ENCODE data around the gene C11orf58.
A peak's percentile ranks its signal among the peaks of the same experiment; 100 is the strongest.

Gene C11orf58

DNA sequence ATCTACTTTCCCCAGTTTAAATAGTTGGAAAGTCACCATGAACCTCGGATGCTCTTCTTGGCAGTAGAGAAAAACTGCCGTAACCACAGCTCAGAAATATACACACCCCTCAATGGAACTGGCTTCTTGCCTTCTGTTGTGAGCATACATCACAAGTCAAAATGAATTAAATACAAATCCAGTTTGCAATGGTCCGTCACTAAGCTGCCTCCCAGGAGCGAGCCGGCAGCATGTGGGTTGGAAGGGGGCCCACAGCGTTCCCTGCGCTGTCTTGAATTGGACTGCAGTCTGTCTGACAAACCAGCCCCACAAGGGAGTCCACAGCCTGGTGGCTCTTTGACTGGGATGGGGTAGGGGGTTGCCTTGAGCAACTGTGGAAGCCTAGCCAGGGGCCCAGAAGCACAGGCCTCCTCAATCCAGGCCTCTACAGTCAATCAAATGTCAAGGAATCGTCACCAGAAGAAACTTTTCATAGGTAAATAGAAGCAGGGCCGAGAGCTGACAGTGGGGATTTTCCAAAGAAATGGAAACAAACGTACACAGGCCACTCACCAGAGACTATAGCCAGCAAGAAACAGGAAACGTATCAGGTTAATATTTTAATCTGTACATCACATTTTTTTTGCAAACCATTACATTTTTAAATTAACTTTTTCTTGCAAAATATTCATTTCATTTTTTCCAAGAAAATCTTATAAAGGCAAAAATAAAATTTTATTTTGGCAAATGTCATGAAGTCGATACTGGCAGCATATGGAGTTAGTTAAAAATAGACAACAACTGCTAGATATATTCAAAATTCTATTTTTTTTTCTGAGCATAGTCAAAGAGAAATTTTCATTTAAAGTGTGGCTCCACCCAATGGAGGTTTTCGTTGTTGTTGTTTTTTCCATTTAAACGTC, 38.5 kb downstream of the C11orf58 start:
- ATAC-seq (no peak), DNase-seq (no peak)
- no peak overlapping the region for H3K4me3 Mint-ChIP-seq
- H3K27ac Mint-ChIP-seq, result no peak overlapping the region
- H3K27me3 Mint-ChIP-seq, result no peaks in the 10 kb centered on the region
- H3K9me3 Mint-ChIP-seq, result no peaks in the 10 kb centered on the region
- H3K4me1 Mint-ChIP-seq, result no peaks in the 10 kb centered on the region

DNA sequence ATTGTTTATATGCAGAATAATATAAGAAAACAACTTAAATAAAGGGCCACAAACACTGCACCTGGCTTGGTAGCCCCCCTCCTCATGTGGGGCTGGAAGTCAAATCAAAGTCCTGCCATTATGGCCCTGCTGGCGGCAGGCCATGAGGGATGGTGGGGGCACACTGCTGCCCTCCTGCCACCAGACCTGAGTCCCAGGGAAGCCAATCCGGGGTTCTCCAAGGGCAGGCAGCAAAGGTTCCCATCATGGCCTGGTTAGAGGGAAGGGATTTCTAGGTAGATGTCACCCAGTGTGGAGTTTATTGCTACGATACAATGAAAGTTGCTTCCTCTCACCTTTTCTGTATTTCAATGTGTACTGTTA, 39.1 kb downstream of the C11orf58 start:
- H3K4me3 Mint-ChIP-seq, result no peak overlapping the region
- no peaks in the 10 kb centered on the region for H3K4me1 Mint-ChIP-seq
- no peak overlapping the region for H3K27ac Mint-ChIP-seq
- ATAC-seq (no peak), DNase-seq (no peak)
- no peaks in the 10 kb centered on the region for H3K9me3 Mint-ChIP-seq
- H3K27me3 Mint-ChIP-seq, result no peaks in the 10 kb centered on the region

- Mint-ChIP-seq H3K4me1 (no peaks in the 10 kb centered on the region), H3K27me3 (no peaks in the 10 kb centered on the region), H3K4me3 (no peak overlapping the region), H3K27ac (no peak overlapping the region), H3K9me3 (no peaks in the 10 kb centered on the region)
- no peak for DNase-seq
- ATAC-seq, result no peak
Observed at GRCh38 chr11:16778286-16778685, 39.8 kb downstream of the C11orf58 start.

DNA sequence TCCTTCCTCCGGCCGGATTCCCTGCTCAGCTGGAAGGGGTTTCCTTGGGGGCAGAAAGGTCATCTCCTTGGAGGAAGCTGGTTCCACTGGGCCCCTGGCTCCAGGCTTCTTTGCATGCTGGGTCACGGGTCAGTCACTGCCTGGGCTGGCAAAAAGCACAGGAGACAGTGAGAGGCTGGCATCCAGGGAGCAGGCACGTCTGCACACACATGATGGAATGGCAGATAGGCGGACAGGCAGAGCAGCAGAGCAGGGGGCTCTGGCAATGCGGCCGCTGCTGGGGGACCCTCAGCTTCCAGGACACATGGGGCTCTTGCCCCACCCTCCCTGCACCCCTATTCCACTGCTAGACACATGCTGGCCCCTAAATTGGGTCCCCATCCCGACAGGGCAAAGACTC, 40.4 kb downstream of the C11orf58 start:
- peak overlapping the region in 1 of 2 donors; percentile 75 for H3K27ac Mint-ChIP-seq
- no peak overlapping the region for H3K4me3 Mint-ChIP-seq
- ATAC-seq, result no peak
- H3K4me1 Mint-ChIP-seq, result no peaks in the 10 kb centered on the region
- no peaks in the 10 kb centered on the region for H3K9me3 Mint-ChIP-seq
- H3K27me3 Mint-ChIP-seq, result no peaks in the 10 kb centered on the region
- DNase-seq, result no peak

DNA sequence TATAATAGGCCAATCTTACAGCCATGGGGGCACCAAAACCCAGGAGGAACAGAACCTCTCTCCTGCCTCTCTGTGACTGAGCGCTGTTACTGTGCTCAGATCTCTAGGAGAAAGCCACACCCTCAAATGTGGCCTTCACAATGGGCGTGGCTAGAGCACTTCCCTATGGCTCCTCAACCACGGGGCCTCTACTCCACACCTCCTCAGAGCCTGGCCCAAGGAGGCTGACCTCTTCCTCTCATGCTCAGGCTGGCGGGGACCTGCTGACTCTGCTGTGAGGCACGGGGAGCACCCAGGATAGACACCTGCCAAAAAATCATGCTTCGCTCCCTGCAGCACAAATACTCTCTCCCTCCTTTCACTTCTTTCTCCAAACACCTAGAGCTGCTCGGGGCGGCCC, 41.0 kb downstream of the C11orf58 start:
- DNase-seq (no peak), ATAC-seq (no peak)
- no peak overlapping the region for H3K4me3 Mint-ChIP-seq
- no peaks in the 10 kb centered on the region for H3K4me1 Mint-ChIP-seq
- no peaks in the 10 kb centered on the region for H3K27me3 Mint-ChIP-seq
- H3K27ac Mint-ChIP-seq, result no peak overlapping the region
- no peaks in the 10 kb centered on the region for H3K9me3 Mint-ChIP-seq

DNA sequence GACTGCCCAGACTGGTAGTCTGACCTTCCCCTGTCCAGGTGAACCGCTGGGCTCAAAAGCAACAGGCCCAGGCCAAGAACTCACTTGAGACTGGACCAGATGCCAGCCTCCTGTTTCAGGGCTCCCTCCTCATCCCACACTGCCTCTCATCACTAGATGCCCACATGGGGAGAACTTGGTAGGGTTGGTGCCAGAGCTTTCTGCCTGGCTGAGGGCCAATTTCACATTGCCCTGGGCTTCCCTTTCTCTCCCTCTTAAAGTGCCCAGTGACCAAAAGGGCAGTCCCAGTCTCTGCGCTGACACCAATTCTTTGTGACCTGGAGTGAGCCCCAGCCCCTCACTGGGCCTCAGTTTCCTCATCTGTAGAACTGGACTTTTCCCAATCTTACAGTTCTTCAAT, 41.7 kb downstream of the C11orf58 start:
- H3K27me3 Mint-ChIP-seq, result no peaks in the 10 kb centered on the region
- H3K4me3 Mint-ChIP-seq, result no peak overlapping the region
- no peaks in the 10 kb centered on the region for H3K9me3 Mint-ChIP-seq
- no peak for DNase-seq
- no peak overlapping the region for H3K27ac Mint-ChIP-seq
- no peaks in the 10 kb centered on the region for H3K4me1 Mint-ChIP-seq
- ATAC-seq, result no peak

DNA sequence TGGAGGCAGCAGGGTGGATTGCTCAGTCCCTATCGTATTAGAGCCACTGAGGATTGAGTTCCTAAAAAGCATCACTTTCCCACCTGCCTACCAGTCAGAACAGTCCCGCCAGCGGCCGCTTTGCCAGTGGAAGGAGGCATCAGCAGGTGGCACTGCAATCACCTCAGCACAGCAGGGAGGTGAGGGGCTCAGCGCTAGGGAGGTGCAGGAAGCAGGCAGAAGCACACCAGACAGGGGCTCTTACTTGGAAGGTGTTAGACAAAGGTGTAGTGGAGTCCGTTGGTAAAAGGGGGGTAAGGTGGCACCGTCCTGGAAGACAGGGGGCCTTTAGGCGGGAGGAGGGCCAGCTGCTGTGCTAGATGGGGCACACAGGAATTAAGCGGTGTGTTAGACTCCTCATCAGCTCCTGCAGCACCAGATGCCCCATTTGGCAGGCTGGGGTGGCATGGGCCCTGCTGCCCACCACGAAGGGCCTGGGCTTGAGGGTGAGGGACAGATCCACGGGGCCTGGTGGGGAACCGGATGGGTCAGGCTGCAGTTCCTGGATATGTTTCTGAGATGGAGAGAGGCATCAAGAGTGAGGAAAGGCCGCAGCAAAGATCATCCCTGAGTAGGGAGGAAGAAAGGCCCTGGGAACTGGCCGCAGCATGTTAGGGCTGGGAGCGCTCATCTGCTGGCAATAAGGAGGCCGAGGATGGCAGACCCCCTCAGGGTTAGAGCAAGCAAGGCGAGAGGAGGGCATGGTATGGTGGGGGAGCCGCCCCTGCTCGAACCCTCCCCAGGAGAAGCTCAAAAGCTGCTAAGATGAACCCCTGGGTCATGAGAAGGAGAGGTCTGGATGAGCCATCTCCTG, 42.5 kb downstream of the C11orf58 start:
- H3K4me1 Mint-ChIP-seq, result no peaks in the 10 kb centered on the region
- no peak for ATAC-seq
- no peaks in the 10 kb centered on the region for H3K9me3 Mint-ChIP-seq
- H3K27me3 Mint-ChIP-seq, result no peaks in the 10 kb centered on the region
- no peak for DNase-seq
- H3K4me3 Mint-ChIP-seq, result no peak overlapping the region
- peak overlapping the region in 1 of 2 donors; percentile 39 for H3K27ac Mint-ChIP-seq

- H3K4me1 Mint-ChIP-seq, result no peaks in the 10 kb centered on the region
- ATAC-seq, result no peak
- H3K9me3 Mint-ChIP-seq, result no peaks in the 10 kb centered on the region
Observed at GRCh38 chr11:16781936-16782919, 43.8 kb downstream of the C11orf58 start.

DNA sequence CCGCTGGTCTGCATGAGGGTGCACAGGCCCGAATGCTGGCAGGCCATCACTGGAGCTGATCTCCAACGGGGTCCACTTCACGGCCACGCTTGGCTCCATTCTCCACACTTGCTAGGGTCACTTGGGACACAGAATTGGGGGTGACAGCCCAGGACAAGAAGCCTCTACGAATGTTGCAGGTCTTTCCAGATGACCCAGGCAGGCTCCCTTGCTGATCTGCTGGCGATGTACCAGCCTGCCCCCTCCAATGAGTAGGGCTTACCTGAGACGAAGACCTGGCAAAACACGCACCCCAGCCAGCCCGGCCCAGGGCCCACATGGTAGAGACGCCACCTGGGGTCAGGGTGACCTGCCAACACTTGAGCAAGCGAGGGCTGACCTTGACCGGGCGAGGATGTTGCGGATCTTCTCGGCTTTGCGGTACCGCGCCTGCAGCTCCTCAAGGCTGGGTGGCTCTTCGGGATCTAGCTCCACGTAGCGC, 44.9 kb downstream of the C11orf58 start:
- Mint-ChIP-seq H3K9me3 (no peaks in the 10 kb centered on the region), H3K4me3 (no peak overlapping the region), H3K4me1 (no peaks in the 10 kb centered on the region), H3K27me3 (no peaks in the 10 kb centered on the region), H3K27ac (no peak overlapping the region)
- DNase-seq, result no peak
- ATAC-seq, result no peak

More at GRCh38 chr11:16781936-16782919, 43.8 kb downstream of the C11orf58 start:
- DNase-seq, result no peak
- H3K4me3 Mint-ChIP-seq, result no peak overlapping the region
- no peaks in the 10 kb centered on the region for H3K27me3 Mint-ChIP-seq
- H3K27ac Mint-ChIP-seq, result no peak overlapping the region

DNA sequence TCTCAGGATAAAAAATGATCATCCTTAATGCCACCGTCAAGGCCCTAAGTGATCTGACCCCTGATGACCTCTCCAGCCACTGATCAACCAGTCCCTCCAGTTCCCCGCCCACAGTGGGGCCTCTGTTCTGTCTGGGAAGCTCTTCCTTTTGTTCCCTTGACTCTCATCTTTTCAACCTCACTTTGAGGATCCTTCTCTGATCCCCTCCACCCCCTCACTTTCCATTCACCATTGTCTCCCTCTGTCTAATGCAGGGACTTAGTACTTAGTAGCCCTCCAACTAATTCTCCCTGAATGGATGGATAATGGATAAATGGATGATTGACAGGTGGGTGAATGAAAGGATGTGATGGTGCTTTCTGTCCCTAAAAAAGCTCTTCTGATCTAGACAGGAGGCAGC, 45.6 kb downstream of the C11orf58 start:
- H3K4me3 Mint-ChIP-seq, result no peak overlapping the region
- H3K9me3 Mint-ChIP-seq, result no peaks in the 10 kb centered on the region
- H3K27me3 Mint-ChIP-seq, result no peaks in the 10 kb centered on the region
- H3K4me1 Mint-ChIP-seq, result no peaks in the 10 kb centered on the region
- no peak for DNase-seq
- no peak for ATAC-seq
- H3K27ac Mint-ChIP-seq, result no peak overlapping the region

DNA sequence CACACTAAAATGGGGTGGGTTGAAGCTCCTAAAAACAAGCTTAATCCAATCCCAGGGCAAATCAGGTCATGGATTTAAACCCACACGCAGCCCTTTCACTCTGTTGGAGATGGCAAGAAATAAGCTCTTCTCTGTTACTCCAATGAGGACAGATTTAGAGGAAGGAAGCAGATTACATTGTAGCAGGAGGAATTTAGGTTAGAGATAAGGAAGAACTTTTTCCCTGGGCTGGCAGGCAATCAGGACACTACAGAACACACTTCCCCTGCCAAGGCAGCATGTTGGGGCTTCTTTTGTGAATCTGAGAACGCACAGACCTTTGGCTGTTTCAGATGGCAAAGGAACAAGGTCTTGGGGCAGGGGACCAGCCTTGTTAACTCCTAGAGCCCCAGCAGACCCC, 46.2 kb downstream of the C11orf58 start:
- no peak overlapping the region for H3K4me3 Mint-ChIP-seq

GRCh38 chr11:16785520-16786128, 47.2 kb downstream of the C11orf58 start:
- no peak overlapping the region for H3K27ac Mint-ChIP-seq
- H3K27me3 Mint-ChIP-seq, result no peaks in the 10 kb centered on the region
- no peaks in the 10 kb centered on the region for H3K9me3 Mint-ChIP-seq
- H3K4me1 Mint-ChIP-seq, result no peaks in the 10 kb centered on the region
- H3K4me3 Mint-ChIP-seq, result no peak overlapping the region
- DNase-seq (peak; percentile 51 to 52), ATAC-seq (peak; percentile 73)

More for the DNA sequence above, 46.2 kb downstream of the C11orf58 start:
- DNase-seq, result no peak
- Mint-ChIP-seq H3K4me1 (no peaks in the 10 kb centered on the region), H3K27me3 (no peaks in the 10 kb centered on the region), H3K9me3 (no peaks in the 10 kb centered on the region), H3K27ac (no peak overlapping the region)
- no peak for ATAC-seq

DNA sequence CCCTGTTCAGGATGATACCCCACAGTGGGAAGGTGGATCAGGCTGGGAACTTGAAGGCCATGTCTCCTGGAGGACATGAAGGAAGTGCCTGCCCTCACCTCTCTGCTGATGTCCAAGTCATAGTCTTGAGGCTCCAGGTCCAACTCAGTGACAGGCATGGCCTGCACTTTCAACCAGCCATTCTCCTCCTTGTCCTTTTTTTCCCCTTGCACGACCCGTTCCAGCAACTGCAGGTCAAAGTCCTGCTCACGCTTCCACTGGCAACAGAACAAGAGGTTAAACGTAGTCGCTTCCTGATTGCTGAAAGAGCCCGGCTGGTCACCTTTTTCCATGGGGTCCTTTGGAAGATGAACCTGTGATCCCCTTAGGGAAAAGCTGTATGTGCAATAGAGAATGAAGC, 47.7 kb downstream of the C11orf58 start:
- Mint-ChIP-seq H3K4me1 (peaks cover under 1% of the 10 kb centered on the region), H3K27ac (no peak overlapping the region), H3K27me3 (no peaks in the 10 kb centered on the region), H3K9me3 (no peaks in the 10 kb centered on the region), H3K4me3 (no peak overlapping the region)
- no peak for DNase-seq
- ATAC-seq, result no peak

GRCh38 chr11:16787035-16787742, 48.7 kb downstream of the C11orf58 start:
- H3K4me1 Mint-ChIP-seq, result peaks cover 10% of the 10 kb centered on the region
- H3K27ac Mint-ChIP-seq, result no peak overlapping the region
- DNase-seq (no peak), ATAC-seq (no peak)
- H3K27me3 Mint-ChIP-seq, result no peaks in the 10 kb centered on the region
- no peak overlapping the region for H3K4me3 Mint-ChIP-seq
- no peaks in the 10 kb centered on the region for H3K9me3 Mint-ChIP-seq
